ENCODE data around the gene RPRD1B.
A peak's percentile ranks its signal among the peaks of the same experiment; 100 is the strongest.

Gene RPRD1B

DNA sequence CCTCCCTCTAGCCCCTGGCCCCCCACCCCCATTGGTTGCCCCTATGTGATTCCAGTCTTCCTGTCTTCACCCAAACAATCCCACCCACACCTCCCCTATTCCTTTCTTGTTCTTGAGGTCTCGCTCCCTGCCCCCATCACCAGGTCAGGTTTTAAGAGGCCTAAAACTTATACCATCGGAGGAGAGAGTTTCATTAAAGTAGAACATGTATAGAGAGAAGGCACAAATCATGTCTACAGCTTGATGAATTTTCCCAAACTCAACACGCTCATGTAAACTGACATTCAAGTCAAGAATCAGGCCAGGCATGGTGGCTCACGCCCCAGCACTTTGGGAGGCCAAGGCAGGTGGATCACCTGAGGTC is 87.1 kb downstream of the RPRD1B start:
- in situ Hi-C loops (cut with HindIII; ENCODE audit: low sequenced_read_pairs), result no loop called here
- DNase-seq (ENCODE audit: low read depth, low spot score), result no peak
- TF ChIP-seq CTCF (IDR thresholded peaks at IDR 0.05; ENCODE audit: low read depth, low read length), result no peak
- H3K4me3 ChIP-seq (ENCODE audit: low read depth, low read length), result no peak overlapping the region

DNA sequence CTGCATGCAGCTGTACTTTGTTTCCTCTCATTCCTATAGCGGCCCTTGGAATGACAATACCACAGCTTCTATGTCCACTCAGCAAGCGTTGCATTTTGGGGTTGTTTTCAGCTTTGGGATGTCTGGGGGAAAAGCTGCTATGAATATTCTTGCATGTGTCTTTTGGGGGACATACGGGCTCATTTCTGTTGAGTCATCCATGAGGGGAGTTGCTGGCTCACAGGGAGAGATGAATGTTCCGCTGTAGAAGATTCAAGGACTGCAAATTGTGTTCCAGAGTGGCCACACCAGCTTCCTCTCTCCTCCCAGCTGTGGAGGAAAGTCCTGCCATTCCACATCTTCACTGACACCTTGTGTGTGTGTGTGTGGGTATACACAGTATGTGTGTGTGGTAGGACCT is 88.2 kb downstream of the RPRD1B start:
- in situ Hi-C loops (cut with HindIII; ENCODE audit: low sequenced_read_pairs), result no loop called here
- DNase-seq (ENCODE audit: low read depth, low spot score), result no peak
- no peak overlapping the region for H3K4me3 ChIP-seq (ENCODE audit: low read depth, low read length)
- no peak for TF ChIP-seq CTCF (IDR thresholded peaks at IDR 0.05; ENCODE audit: low read depth, low read length)

GRCh38 chr20:38123021-38123587 is 89.6 kb downstream of the RPRD1B start:
- in situ Hi-C loops (cut with HindIII; ENCODE audit: low sequenced_read_pairs), result no loop called here
- H3K4me3 ChIP-seq (ENCODE audit: low read depth, low read length), result no peak overlapping the region
- DNase-seq (ENCODE audit: low read depth, low spot score), result peak; percentile 65
- TF ChIP-seq CTCF (IDR thresholded peaks at IDR 0.05; ENCODE audit: low read depth, low read length), result no peak

GRCh38 chr20:38125157-38126056 is 91.9 kb downstream of the RPRD1B start:
- in situ Hi-C loops (cut with HindIII; ENCODE audit: low sequenced_read_pairs), result no loop called here
- H3K4me3 ChIP-seq (ENCODE audit: low read depth, low read length), result no peak overlapping the region
- DNase-seq (ENCODE audit: low read depth, low spot score), result peak; percentile 84

DNA sequence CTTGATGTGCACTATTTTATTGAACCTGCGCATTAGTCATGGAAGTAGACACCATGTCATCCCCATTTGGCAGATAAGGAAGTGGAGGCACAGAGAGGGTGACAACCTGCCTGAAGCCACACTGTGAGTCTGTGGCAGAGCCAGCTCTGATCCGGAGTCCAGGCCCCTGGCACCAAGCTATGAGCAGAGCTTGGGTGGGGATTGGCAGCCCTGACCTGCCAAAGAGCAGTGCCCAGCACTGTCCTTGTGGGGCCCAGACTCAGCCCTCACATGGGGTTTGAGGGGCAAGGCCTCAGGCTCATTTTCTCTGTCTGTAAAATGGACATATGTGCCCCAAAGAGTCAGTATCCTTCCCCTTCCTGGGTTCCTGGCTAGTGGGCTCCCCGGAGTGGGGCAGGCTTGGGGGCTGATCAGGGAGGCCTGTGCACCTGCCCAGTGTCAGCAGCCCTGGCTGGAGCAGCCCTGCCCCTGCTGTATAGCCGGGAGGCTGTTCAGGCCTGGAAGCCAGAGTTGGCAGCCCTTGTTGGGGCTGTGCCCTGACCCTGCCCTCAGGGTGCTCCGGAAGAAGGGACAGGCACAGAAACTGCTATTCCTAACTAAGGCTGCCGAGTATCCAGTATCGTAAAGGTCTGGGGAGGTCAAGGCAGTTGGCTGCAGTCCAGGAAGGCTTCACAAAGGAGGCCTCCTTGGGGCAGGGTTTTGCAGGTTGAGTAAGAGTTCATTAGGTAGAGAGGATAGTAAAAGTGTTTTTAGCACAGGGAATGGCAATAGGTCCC is 92.8 kb downstream of the RPRD1B start:
- no peak for TF ChIP-seq CTCF (IDR thresholded peaks at IDR 0.05; ENCODE audit: low read depth, low read length)
- in situ Hi-C loops (cut with HindIII; ENCODE audit: low sequenced_read_pairs), result no loop called here
- no peak for DNase-seq (ENCODE audit: low read depth, low spot score)
- H3K4me3 ChIP-seq (ENCODE audit: low read depth, low read length), result no peak overlapping the region

More at GRCh38 chr20:38125157-38126056, 91.9 kb downstream of the RPRD1B start:
- no peak for TF ChIP-seq CTCF (IDR thresholded peaks at IDR 0.05; ENCODE audit: low read depth, low read length)

DNA sequence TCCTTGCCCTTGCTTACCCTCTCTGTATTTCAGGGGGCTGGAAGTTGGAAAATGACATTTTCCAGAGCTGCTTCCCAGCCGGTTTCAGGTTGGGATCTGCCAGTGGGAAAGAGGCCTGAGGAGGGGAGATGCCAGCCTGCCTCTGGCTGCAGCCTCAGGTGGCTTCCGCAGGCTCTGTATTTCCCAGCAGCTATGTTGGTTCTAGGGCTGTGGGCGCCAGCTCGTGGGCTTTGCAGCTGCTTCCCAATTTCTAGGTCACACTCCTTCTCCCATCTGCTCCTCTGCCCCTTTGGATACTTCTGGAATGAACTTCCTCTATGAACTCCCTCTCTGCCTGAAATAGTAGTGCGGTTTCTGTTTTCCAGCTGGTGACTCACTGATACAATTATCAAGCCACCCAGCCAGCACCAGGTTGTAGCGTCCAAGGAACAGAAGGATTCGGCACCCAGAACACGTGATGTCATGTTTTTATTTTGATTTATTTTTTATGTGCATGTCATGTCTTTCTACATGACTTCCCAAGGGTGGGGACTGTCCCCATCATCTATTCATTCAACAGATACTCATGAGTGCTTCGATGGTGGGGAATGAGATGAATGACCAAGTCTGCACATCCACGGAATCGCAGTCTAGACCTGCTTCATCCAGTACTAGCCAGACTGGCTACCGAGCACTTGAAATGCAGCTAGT is 93.5 kb downstream of the RPRD1B start:
- no peak for TF ChIP-seq CTCF (IDR thresholded peaks at IDR 0.05; ENCODE audit: low read depth, low read length)
- H3K4me3 ChIP-seq (ENCODE audit: low read depth, low read length), result no peak overlapping the region
- DNase-seq (ENCODE audit: low read depth, low spot score), result peak; percentile 80
- in situ Hi-C loops (cut with HindIII; ENCODE audit: low sequenced_read_pairs), result no loop called here
